Kidney epithelial cell (primary cell): ENCODE results near the gene GATA5. TPM values are rescaled to one million over a fixed set of nuclear protein-coding genes. Genes with fewer than 3 reads are reported as not detected.

Source experiments
- DNase-seq: peaks from one replicate; pipeline ENCODE4 v3.0.0-alpha.2; 2010; ENCODE audit warnings: low read depth
- H3K27me3 ChIP-seq: 2 replicates; pipeline ENCODE4 v1.6.0; 2011; ENCODE audit warnings: low read length; ENCODE audit not compliant: control insufficient read depth, insufficient read depth
- H3K36me3 ChIP-seq: 2 replicates; pipeline ENCODE4 v1.5.1; 2011; ENCODE audit warnings: low read length; ENCODE audit not compliant: control insufficient read depth, insufficient read depth
- H3K4me3 ChIP-seq: 2 replicates; pipeline ENCODE4 v1.5.1; 2011; ENCODE audit warnings: low read depth, mild to moderate bottlenecking, control low read depth, low read length
- total RNA-seq: library from RNA; depleted of rRNA; stranded (reverse); fragments of >200 nt; gene quantifications from 2 replicates; pipeline ENCODE4 v1.2.3, GENCODE V29; 2015
- TF ChIP-seq, protein P1 (sequence below): IDR thresholded peaks from 2 replicates; pipeline ENCODE4 v1.5.1; 2011; ENCODE audit warnings: mild to moderate bottlenecking, moderate library complexity, low read length, control low read depth, inconsistent platforms; ENCODE audit not compliant: insufficient read depth, poor library complexity, severe bottlenecking

GATA5 gene
- total RNA-seq, 1 donor from 2014 or later = not detected

DNA sequence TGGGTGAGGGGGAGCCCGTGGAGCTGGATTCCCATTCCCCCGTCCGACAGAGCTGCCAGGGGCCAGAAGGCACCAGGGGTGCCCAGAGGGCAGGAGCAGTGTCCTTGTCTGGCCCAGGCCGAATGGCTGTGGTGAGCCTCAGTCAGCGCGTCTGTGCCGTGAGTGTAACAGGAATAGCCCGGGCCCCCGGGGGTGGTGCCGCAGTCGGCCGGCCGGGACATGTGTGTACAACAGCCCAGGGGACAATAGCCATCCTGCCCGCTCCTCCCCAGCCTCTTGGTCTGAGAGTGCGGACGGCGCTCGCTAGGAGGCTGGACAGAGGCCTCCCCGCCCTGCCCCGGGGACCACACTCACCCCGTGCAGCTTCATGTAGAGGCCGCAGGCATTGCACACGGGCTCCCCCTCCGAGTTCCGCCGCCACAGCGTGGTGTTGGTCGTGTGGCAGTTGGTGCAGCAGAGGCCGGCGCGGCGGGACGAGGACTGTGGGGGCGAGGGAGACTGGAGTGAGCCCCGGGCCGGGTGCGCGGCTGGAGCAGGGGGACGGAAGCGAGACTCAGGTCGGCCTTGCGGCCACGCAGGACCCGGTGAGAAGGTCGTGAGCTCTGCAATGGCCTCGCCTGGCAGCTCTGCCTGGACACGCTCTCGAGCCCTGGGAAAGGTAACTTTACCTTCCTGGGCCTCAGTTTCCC is 9.6 kb downstream of the GATA5 start:
- Histone ChIP-seq H3K27me3 (peaks cover 47% of the 10 kb centered on the region), H3K4me3 (no peak overlapping the region), H3K36me3 (no peaks in the 10 kb centered on the region)
- TF ChIP-seq, protein P1, sequence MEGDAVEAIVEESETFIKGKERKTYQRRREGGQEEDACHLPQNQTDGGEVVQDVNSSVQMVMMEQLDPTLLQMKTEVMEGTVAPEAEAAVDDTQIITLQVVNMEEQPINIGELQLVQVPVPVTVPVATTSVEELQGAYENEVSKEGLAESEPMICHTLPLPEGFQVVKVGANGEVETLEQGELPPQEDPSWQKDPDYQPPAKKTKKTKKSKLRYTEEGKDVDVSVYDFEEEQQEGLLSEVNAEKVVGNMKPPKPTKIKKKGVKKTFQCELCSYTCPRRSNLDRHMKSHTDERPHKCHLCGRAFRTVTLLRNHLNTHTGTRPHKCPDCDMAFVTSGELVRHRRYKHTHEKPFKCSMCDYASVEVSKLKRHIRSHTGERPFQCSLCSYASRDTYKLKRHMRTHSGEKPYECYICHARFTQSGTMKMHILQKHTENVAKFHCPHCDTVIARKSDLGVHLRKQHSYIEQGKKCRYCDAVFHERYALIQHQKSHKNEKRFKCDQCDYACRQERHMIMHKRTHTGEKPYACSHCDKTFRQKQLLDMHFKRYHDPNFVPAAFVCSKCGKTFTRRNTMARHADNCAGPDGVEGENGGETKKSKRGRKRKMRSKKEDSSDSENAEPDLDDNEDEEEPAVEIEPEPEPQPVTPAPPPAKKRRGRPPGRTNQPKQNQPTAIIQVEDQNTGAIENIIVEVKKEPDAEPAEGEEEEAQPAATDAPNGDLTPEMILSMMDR = no peak
- no peak for DNase-seq

DNA sequence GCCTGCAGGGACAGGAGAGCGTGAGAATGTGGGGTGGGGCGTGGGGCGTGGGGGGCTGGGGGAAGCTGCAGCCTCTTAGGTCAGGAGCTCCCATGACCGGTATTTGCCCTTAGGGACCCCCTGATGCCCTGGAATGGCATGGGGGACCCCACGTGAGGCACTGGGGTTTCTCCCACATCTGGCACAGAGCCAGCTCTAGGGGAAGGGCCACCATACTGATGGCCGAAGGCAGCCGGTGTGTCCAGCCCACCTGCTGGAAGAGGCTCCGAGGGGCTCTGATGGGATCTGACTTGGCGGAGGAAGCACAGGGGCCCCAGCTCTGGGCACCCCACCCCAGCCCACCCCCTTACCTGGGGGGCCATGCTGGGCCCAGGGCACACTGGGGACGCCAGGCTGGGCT is 10.8 kb downstream of the GATA5 start:
- DNase-seq = no peak
- Histone ChIP-seq H3K36me3 (no peaks in the 10 kb centered on the region), H3K4me3 (no peak overlapping the region), H3K27me3 (peaks cover 46% of the 10 kb centered on the region)
- TF ChIP-seq, protein P1 = no peak

DNA sequence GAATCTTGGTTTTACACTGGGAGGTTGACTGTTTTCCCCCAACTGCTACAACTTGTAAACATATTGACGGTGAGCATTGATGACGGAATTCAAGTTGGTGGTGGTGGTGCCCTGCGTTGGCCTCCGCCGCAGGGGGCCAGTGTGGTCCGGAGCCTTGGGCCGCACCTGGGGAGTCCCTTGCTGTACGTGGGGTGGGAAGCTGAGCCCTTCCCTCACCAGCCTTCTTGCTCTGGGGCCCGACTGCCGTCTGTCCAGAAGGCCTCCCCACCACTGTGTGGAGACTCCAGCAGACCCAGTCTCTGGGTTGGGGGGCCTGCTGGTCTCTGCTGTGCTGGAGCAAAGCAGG is 11.4 kb downstream of the GATA5 start:
- H3K27me3 ChIP-seq = peaks cover 44% of the 10 kb centered on the region
- no peak overlapping the region for H3K4me3 ChIP-seq
- TF ChIP-seq, protein P1 = no peak
- H3K36me3 ChIP-seq = no peaks in the 10 kb centered on the region
- no peak for DNase-seq

DNA sequence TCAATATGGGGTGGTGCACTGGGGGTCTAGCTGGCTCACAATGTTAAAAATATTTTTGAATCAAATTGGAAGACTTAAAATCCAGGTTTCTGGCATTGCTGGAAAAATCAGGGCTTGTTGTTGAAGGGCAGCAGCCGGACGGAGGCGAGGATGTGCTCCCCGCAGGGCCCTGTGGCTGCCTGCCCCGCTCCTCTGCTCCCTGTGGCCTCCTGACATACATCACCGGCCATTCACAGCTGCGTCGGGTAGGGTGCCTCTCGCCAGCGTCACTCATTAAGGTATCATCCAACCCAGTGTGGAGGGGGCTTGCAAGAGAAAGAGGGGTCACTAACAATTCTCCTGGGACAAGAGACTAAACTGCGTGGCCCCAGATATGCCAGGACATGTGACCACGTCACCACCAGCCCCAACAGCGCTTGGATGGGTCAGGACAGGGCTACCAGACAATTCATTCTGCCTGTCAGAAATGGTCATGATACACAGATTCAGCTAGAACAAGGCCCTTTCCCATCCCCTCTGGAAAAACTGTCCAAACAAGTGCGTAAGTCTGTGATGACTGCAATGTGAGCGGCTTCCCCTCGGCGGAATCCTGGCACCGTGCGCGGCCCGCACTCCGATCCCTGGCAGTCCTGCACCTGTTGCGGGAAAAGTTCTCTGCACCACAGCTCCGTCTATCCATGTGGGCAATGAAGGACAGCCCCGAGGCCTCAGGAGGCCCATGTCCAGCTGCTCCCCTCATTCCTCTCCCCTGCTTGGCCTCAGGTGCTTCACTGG is 12.0 kb downstream of the GATA5 start:
- Histone ChIP-seq H3K4me3 (no peak overlapping the region), H3K36me3 (no peaks in the 10 kb centered on the region), H3K27me3 (peaks cover 46% of the 10 kb centered on the region)
- TF ChIP-seq, protein P1 = no peak
- no peak for DNase-seq

DNA sequence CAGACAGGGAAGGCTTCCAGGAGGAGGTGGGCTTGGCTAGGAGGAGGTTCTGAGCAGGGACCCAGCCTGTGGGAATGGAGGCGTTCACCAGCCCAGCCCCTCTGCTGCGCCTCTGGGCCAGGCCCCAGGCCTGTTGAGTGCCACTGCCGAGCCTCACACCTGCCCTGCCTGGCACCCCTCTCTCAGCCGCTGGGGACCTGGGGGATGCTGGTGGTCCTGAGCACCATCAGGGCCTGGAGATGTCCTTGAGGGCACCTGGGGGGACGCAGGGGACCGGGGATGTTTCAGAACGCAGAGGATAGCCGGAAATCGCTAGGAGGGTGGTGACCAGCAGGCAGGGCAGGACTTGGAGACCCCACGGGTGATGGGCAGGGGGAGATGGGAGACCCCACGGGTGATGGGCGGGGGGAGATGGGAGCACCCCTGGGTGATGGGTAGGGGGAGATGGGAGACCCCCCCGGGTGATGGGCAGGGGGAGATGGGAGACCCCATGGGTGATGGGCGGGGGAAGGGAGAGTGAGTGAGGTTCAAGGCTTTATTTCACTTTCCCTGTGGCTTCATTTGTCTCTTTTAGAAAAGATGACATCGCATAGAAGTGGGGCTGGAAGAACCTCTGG is 12.7 kb downstream of the GATA5 start:
- no peak overlapping the region for H3K4me3 ChIP-seq
- no peaks in the 10 kb centered on the region for H3K36me3 ChIP-seq
- no peak for DNase-seq
- peaks cover 49% of the 10 kb centered on the region for H3K27me3 ChIP-seq
- TF ChIP-seq, protein P1 = no peak

DNA sequence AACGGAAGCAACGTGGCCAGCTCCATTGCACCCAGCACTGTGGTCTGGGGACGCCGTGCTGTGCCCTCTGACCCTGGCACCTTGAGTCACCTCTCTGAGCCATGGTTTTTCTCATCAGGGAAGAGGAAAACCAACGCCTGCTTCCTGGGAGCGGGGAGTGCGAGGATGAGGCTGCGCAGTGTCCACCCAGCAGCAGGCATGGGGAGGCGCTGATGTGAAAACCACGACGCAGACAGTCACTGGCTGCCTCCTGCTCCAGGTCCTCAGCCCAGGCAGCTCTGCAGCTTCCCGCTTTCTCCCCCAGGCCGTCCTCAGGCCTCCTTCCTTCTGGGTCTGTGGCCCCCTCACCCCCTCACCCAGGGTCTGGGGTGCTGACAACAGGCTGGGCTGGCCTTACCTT is 14.0 kb downstream of the GATA5 start:
- Histone ChIP-seq H3K36me3 (no peaks in the 10 kb centered on the region), H3K4me3 (no peak overlapping the region), H3K27me3 (peaks cover 56% of the 10 kb centered on the region)
- TF ChIP-seq, protein P1 = no peak
- no peak for DNase-seq
